Activated naive CD8-positive, alpha-beta T cell treated with anti-CD3 and anti-CD28 coated beads for 36 hours (primary cell): ENCODE data around the gene ACYP2. TPM values are rescaled to one million over a fixed set of nuclear protein-coding genes. Genes with fewer than 3 reads are reported as not detected.

Source experiments
- DNase-seq: peaks from one replicate; pipeline ENCODE4 v3.0.0; 2021
- H3K27ac Mint-ChIP-seq: one replicate; pipeline ENCODE4 v1.8.0; 2022; ENCODE audit warnings: mild to moderate bottlenecking, moderate library complexity, mixed read lengths
- H3K27me3 Mint-ChIP-seq: one replicate; pipeline ENCODE4 v1.8.0; 2022; ENCODE audit warnings: mild to moderate bottlenecking, mixed read lengths
- H3K36me3 Mint-ChIP-seq: one replicate; pipeline ENCODE4 v1.8.0; 2021; ENCODE audit warnings: mild to moderate bottlenecking, mixed read lengths
- H3K4me1 Mint-ChIP-seq: one replicate; pipeline ENCODE4 v1.8.0; 2021; ENCODE audit warnings: mixed read lengths
- H3K4me3 Mint-ChIP-seq: one replicate; pipeline ENCODE4 v1.8.0; 2022; ENCODE audit warnings: mild to moderate bottlenecking, moderate library complexity, mixed read lengths
- H3K9me3 Mint-ChIP-seq: one replicate; pipeline ENCODE4 v1.8.0; 2022; ENCODE audit warnings: mixed read lengths
- total RNA-seq, 2 experiments: library from RNA; stranded (reverse); gene quantifications; one replicate each; pipeline ENCODE4 v1.2.3, GENCODE V29; 2021

Gene ACYP2
- total RNA-seq, 2 experiments from 2014 or later = 6.2 to 7.5 TPM

DNA sequence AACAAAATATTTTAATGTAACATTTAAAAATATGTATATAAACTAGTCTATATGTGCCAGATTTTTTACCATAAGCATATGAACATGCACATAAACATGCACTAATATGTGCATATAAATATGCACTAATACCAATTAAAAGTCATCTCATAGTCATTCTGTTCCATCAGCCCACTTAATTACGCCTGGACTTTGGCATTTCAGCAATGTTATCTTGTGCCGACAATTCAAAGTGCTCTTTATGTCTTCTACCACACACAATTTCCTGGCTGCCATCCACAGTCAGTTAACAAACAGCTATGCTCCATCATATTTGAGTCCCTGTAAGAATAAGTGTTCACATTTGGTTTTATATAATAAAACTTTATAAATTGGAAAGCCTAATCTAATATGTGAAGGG is 233.2 kb downstream of the ACYP2 start:
- no peaks in the 10 kb centered on the region for H3K36me3 Mint-ChIP-seq
- peaks cover 9% of the 10 kb centered on the region for H3K27me3 Mint-ChIP-seq
- DNase-seq = no peak
- H3K27ac Mint-ChIP-seq = no peak overlapping the region
- H3K4me3 Mint-ChIP-seq = no peak overlapping the region
- H3K9me3 Mint-ChIP-seq = no peaks in the 10 kb centered on the region
- H3K4me1 Mint-ChIP-seq = no peaks in the 10 kb centered on the region

DNA sequence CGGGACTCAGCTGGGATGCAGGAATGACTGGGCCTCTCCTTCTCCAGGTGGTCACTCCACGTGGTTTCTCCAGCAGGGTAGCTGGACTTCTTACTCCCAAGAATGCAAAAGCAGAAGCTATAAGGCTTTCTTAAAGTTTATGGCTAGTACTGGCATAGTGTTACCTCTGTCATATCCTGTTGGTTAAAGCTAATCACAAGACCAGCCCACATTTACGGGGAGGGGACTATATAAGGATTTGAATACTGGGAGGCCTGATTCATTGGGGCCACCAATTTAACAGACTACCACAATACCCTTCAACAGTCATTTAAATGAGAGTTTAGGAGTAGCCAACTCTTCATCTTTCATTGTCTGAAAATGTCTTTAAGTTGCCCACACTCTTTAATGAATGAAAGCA is 235.0 kb downstream of the ACYP2 start:
- no peaks in the 10 kb centered on the region for H3K36me3 Mint-ChIP-seq
- DNase-seq = no peak
- H3K4me3 Mint-ChIP-seq = no peak overlapping the region
- H3K27ac Mint-ChIP-seq = no peak overlapping the region
- H3K27me3 Mint-ChIP-seq = no peaks in the 10 kb centered on the region
- peaks cover under 1% of the 10 kb centered on the region for H3K9me3 Mint-ChIP-seq
- H3K4me1 Mint-ChIP-seq = no peaks in the 10 kb centered on the region

DNA sequence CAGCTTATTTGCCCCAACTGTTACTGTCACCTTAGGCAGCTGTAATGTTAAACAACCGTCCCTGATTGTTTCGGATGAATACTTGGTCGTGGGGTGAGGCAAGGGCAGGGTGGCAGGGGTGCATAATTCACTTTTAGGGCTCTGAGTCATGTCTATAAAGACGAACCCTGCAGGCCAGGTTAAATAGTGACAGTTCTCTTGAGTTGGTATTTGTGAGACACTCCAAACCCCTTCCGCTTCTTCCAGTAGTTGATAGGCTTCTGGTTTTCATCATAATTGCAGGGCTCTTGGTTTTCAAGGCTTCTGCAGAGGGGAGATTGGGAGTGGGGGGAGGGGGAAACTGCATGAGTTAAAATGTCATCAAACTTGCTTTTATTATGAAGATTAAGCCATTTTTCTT is 237.8 kb downstream of the ACYP2 start:
- no peaks in the 10 kb centered on the region for H3K4me1 Mint-ChIP-seq

More for the DNA sequence above, 237.8 kb downstream of the ACYP2 start:
- Mint-ChIP-seq H3K36me3 (no peaks in the 10 kb centered on the region), H3K9me3 (peaks cover 1% of the 10 kb centered on the region), H3K4me3 (no peak overlapping the region), H3K27ac (no peak overlapping the region), H3K27me3 (no peaks in the 10 kb centered on the region)
- no peak for DNase-seq

Other genes with a start within 250 kb of the ACYP2 start
- 10 to 100 TPM; 51.8 to 56.0 TPM for gene PSME4, start 144.6 kb upstream of the ACYP2 start, total RNA-seq
- not detected for gene TSPYL6, start 140.6 kb downstream of the ACYP2 start, total RNA-seq